ENCODE measurements around the gene FNDC8. TPM values are rescaled to one million over a fixed set of nuclear protein-coding genes. Genes with fewer than 3 reads are reported as not detected.

Gene FNDC8
- total and polyA plus RNA-seq, 2 of the 4 experiments (the other 2 are of a cell fraction) = not detected

- dilution Hi-C loops (cut with HindIII; ENCODE audit: low sequenced_read_pairs, unreplicated experiment) (no loop called here), intact Hi-C loops (cut with micrococcal nuclease) (loop anchor here (2.0 kb wide), 1 partner anchor 25 kb away; the partner anchor contains the start of gene RFFL), in situ Hi-C loops (cut with MboI; ENCODE audit: low sequenced_read_pairs) (no loop called here)
- Histone ChIP-seq H3K14ac (replicated peaks; ENCODE audit: low read depth, low read length) (peak overlapping the region; percentile 66), H2AK9ac (replicated peaks; ENCODE audit: low read depth, low read length, poor library complexity) (peak overlapping the region; percentile 99), H3K18ac (ENCODE audit: low read depth, low read length) (peak overlapping the region; percentile 7), H3K23ac (ENCODE audit: low read depth, low read length) (peak overlapping the region; percentile 82), H3K9me1 (ENCODE audit: insufficient read depth, low read length) (peaks cover 17% of the 10 kb centered on the region), H2BK15ac (ENCODE audit: low read depth, low read length) (peak overlapping the region; percentile 16; the same call in 1 of the 3 replicates), H3K56ac (ENCODE audit: extremely low read depth, insufficient read depth, low read length) (peak overlapping the region; percentile 64), H3K27ac (ENCODE audit: insufficient read depth, low read length) (peak overlapping the region; percentile 73), H2BK5ac (ENCODE audit: low read depth, low read length, poor library complexity, severe bottlenecking) (peak overlapping the region; percentile 66), H2AK5ac (ENCODE audit: low read depth, low read length) (peak overlapping the region; percentile 33), H2BK120ac (ENCODE audit: low read depth, low read length) (peak overlapping the region; percentile 33; the same call in 1 of the 2 replicates), H3K4me3 (ENCODE audit: insufficient read depth, low read depth, low read length) (peak overlapping the region; percentile 87), H3K4ac (ENCODE audit: low read depth, low read length) (peak overlapping the region; percentile 62), H3K27me3 (ENCODE audit: control insufficient read depth, insufficient read depth, low read length) (no peaks in the 10 kb centered on the region), H4K20me1 (ENCODE audit: insufficient read depth, low read length) (no peaks in the 10 kb centered on the region; the same call in 1 of the 2 replicates), H3K36me3 (ENCODE audit: control insufficient read depth, insufficient read depth, low read length) (no peaks in the 10 kb centered on the region), H3K79me1 (ENCODE audit: low read depth in 1 of 2, low read length in 2 of 2) (peaks cover 5 to 47% of the 10 kb centered on the region in 2 experiments; a peak in 3 of 4 replicates), H4K5ac (ENCODE audit: low read depth, low read length) (peak overlapping the region; percentile 28), H2BK20ac (ENCODE audit: low read depth, low read length) (0 out of 2 replicates have a peak overlapping the region, but pooled peaks have one; percentile 2), H3K4me2 (ENCODE audit: low read depth, low read length) (peak overlapping the region; percentile 92), H4K8ac (ENCODE audit: low read depth in 2 of 2, low read length in 2 of 2) (peak overlapping the region; percentile 74 to 83; a peak in 2 of 4 replicates), H3K9me3 (ENCODE audit: control insufficient read depth, insufficient read depth, low read length) (no peaks in the 10 kb centered on the region), H3K4me1 (ENCODE audit: control insufficient read depth, insufficient read depth, low read length) (peaks cover 11% of the 10 kb centered on the region), H4K91ac (ENCODE audit: insufficient read depth, low read depth, low read length) (peak overlapping the region; percentile 78), H2AFZ (replicated peaks; ENCODE audit: low read length, poor library complexity) (peak overlapping the region; percentile 91), H3K9ac (ENCODE audit: low read depth, low read length) (peak overlapping the region; percentile 71)
- no TSS peak for BruUV-seq (replicated peaks)
- no peak for TF ChIP-seq RFX5 (IDR thresholded peaks at IDR 0.05; ENCODE audit: low read depth, low read length)
- TF ChIP-seq ELK1 (IDR thresholded peaks at IDR 0.05; ENCODE audit: borderline replicate concordance, low read depth, low read length) = no peak
- TF ChIP-seq, protein P1, sequence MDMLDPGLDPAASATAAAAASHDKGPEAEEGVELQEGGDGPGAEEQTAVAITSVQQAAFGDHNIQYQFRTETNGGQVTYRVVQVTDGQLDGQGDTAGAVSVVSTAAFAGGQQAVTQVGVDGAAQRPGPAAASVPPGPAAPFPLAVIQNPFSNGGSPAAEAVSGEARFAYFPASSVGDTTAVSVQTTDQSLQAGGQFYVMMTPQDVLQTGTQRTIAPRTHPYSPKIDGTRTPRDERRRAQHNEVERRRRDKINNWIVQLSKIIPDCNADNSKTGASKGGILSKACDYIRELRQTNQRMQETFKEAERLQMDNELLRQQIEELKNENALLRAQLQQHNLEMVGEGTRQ (IDR thresholded peaks at IDR 0.05; ENCODE audit: low read depth, low read length) = no peak
- TF ChIP-seq RAD21 (IDR thresholded peaks at IDR 0.05; ENCODE audit: low read length) = no peak
- TF ChIP-seq BHLHE40 (IDR thresholded peaks at IDR 0.05; ENCODE audit: low read depth, low read length) = no peak
- no peak for TF ChIP-seq RCOR1 (IDR thresholded peaks at IDR 0.05; ENCODE audit: insufficient replicate concordance, low read length)
- ChIA-PET POLR2A (ENCODE audit: unreplicated experiment) (interaction anchor here (0.5 kb wide), 1 partner anchor 60 kb away, joined by 3 read pairs; no protein-coding TSS in a partner anchor), CTCF (no interaction called here)
- ATAC-seq (ENCODE audit: low read depth) = peak; percentile 1; the same call in 1 of the 2 replicates
- peak; percentile 22 for DNase-seq
- 17% methylated on average over 1 of the region's 9 CpGs; no CpG with 5 or more reads in 1 of the 2 experiments for WGBS, 2 experiments (ENCODE audit: extremely low coverage in 2 of 2, insufficient read length in 1 of 2)
Observed at GRCh38 chr17:35087731-35088355, 33.6 kb upstream of the FNDC8 start.
